CD14-positive monocyte (primary cell): Measurements from ENCODE around the gene DACT1. TPM values are rescaled to one million over a fixed set of nuclear protein-coding genes. Genes with fewer than 3 reads are reported as not detected.

Experiments used
- DNase-seq, 3 donors: peaks; one replicate each; pipeline ENCODE4 v3.0.0-alpha.2; 2011 to 2022
- H2AFZ ChIP-seq: 2 replicates; pipeline ENCODE4 v1.6.0; 2012; ENCODE audit warnings: mild to moderate bottlenecking, low read depth, low read length, inconsistent platforms; ENCODE audit not compliant: insufficient read depth, poor library complexity, severe bottlenecking
- H3K27ac ChIP-seq, 2 donors: 1 replicate in 1 of 2; 2 replicates in 1 of 2; pipeline ENCODE4 v1.5.1; 2012 to 2013; ENCODE audit warnings: low read length in 2 of 2, control low read depth in 1 of 2, inconsistent platforms in 1 of 2, low read depth in 1 of 2, mild to moderate bottlenecking in 1 of 2
- H3K27me3 ChIP-seq, 2 donors: one replicate each; pipeline versions ENCODE4 v1.6.0 to v1.6.1; 2011 to 2013; ENCODE audit warnings: low read length in 2 of 2; ENCODE audit not compliant: control insufficient read depth in 2 of 2, insufficient read depth in 2 of 2
- H3K36me3 ChIP-seq, 2 donors: replicated peaks in 1 of 2; 1 replicate in 1 of 2; 2 replicates in 1 of 2; pipeline versions ENCODE4 v1.5.1 to v1.6.1; 2012 to 2013; ENCODE audit warnings: low read length in 2 of 2, control low read depth in 1 of 2, inconsistent platforms in 1 of 2, mild to moderate bottlenecking in 1 of 2; ENCODE audit not compliant: insufficient read depth in 2 of 2, control insufficient read depth in 1 of 2
- H3K4me1 ChIP-seq, 2 donors: 1 replicate in 1 of 2; 2 replicates in 1 of 2; pipeline versions ENCODE4 v1.5.1 to v1.6.1; 2012 to 2013; ENCODE audit warnings: low read length in 2 of 2, control low read depth in 1 of 2, inconsistent platforms in 1 of 2, mild to moderate bottlenecking in 1 of 2, moderate library complexity in 1 of 2; ENCODE audit not compliant: insufficient read depth in 2 of 2, control insufficient read depth in 1 of 2
- H3K4me2 ChIP-seq: replicated peaks from 2 replicates; pipeline ENCODE3; 2012; ENCODE audit warnings: low read length, moderate library complexity, mild to moderate bottlenecking; ENCODE audit not compliant: poor library complexity, severe bottlenecking; ENCODE audit errors: extremely low read depth
- H3K4me3 ChIP-seq, 3 experiments: fragments of 200-600 bp in 1 of 3; sonication (generic) in 1 of 3; replicated peaks in 1 of 3; 1 replicate in 2 of 3; 2 replicates in 1 of 3; pipeline ENCODE4 v1.5.1; 2011 to 2013; ENCODE audit warnings: low read length in 3 of 3, mild to moderate bottlenecking in 3 of 3, control low read depth in 2 of 3, low read depth in 2 of 3, inconsistent platforms in 1 of 3, moderate library complexity in 1 of 3
- H3K79me2 ChIP-seq: 2 replicates; pipeline ENCODE4 v1.6.0; 2012; ENCODE audit warnings: mild to moderate bottlenecking, control low read depth, inconsistent platforms, low read length, moderate library complexity; ENCODE audit not compliant: insufficient read depth
- H3K9ac ChIP-seq: 2 replicates; pipeline ENCODE4 v1.6.0; 2017; ENCODE audit warnings: low read length, mild to moderate bottlenecking; ENCODE audit not compliant: insufficient read depth, poor library complexity, severe bottlenecking
- H3K9me3 ChIP-seq, 2 donors: replicated peaks in 1 of 2; 1 replicate in 1 of 2; 2 replicates in 1 of 2; pipeline versions ENCODE4 v1.5.1 to v1.6.1; 2012 to 2013; ENCODE audit warnings: low read length in 2 of 2, control low read depth in 1 of 2; ENCODE audit not compliant: control insufficient read depth in 1 of 2, insufficient read depth in 1 of 2
- H4K20me1 ChIP-seq: 2 replicates; pipeline ENCODE4 v1.6.0; 2012; ENCODE audit warnings: mild to moderate bottlenecking, low read length, control low read depth, moderate library complexity; ENCODE audit not compliant: insufficient read depth
- H3K27ac Mint-ChIP-seq, 7 donors: one replicate each; pipeline ENCODE4 v1.8.0; 2020; ENCODE audit warnings: mild to moderate bottlenecking in 7 of 7, mixed read lengths in 7 of 7, moderate library complexity in 6 of 7, inconsistent platforms in 2 of 7
- H3K27me3 Mint-ChIP-seq, 3 donors: one replicate each; pipeline ENCODE4 v1.8.0; 2021 to 2022; ENCODE audit warnings: low read depth in 3 of 3, mild to moderate bottlenecking in 3 of 3, mixed read lengths in 3 of 3, moderate library complexity in 3 of 3, inconsistent platforms in 1 of 3
- H3K36me3 Mint-ChIP-seq, 2 donors: one replicate each; pipeline ENCODE4 v1.8.0; 2020; ENCODE audit warnings: mixed read lengths in 2 of 2, inconsistent platforms in 1 of 2, mild to moderate bottlenecking in 1 of 2
- H3K4me1 Mint-ChIP-seq: one replicate; pipeline ENCODE4 v1.8.0; 2020; ENCODE audit warnings: mild to moderate bottlenecking, mixed read lengths
- H3K4me3 Mint-ChIP-seq, 2 donors: one replicate each; pipeline ENCODE4 v1.8.0; 2020; ENCODE audit warnings: mild to moderate bottlenecking in 2 of 2, mixed read lengths in 2 of 2, moderate library complexity in 1 of 2
- H3K9me3 Mint-ChIP-seq, 7 donors: one replicate each; pipeline ENCODE4 v1.8.0; 2020 to 2022; ENCODE audit warnings: mixed read lengths in 7 of 7, mild to moderate bottlenecking in 6 of 7, moderate library complexity in 6 of 7, inconsistent platforms in 2 of 7
- CTCF ChIP-seq: fragments of 200-600 bp; IDR thresholded peaks from one replicate; pipeline ENCODE4 v1.8.0; 2022; ENCODE audit warnings: antibody characterized with exemption, mild to moderate bottlenecking
- WGBS: methylation state at CpG from one replicate; pipeline ENCODE4 v1.1.5; 2013; ENCODE audit warnings: missing lambda C conversion rate; ENCODE audit not compliant: insufficient coverage; 5-methylcytosine and 5-hydroxymethylcytosine counted together
- intact Hi-C, 2 donors: fragments of 100-400 bp; cut with micrococcal nuclease; formaldehyde crosslinking; loops; one replicate each; pipeline versions ENCODE4 v1.15.0 to v1.15.1; 2023
- polyA plus RNA-seq, 3 donors: library from polyadenylated mRNA; depleted of rRNA in 1 of 3; unstranded in 2 of 3; stranded (reverse) in 1 of 3; fragments of 300-500 nt in 2 of 3; fragments of >200 nt in 1 of 3; fragmentation: Illumina TruSeq in 2 of 3; gene quantifications; 1 replicate in 2 of 3; 2 replicates in 1 of 3; pipeline ENCODE4 v1.2.3, GENCODE V29; 2012 to 2021

Gene DACT1
- polyA plus RNA-seq, 3 donors, result 0.09 TPM; not detected in 2

GRCh38 chr14:58645641-58646040, 7.9 kb downstream of the DACT1 start:
- Histone ChIP-seq H3K4me1 (no peaks in the 10 kb centered on the region), H2AFZ (no peak overlapping the region), H3K27ac (no peak overlapping the region), H3K36me3 (no peaks in the 10 kb centered on the region), H4K20me1 (no peaks in the 10 kb centered on the region), H3K9me3 (peaks cover 0 to 14% of the 10 kb centered on the region in 2 donors), H3K79me2 (no peaks in the 10 kb centered on the region), H3K9ac (no peak overlapping the region), H3K4me2 (no peak overlapping the region), H3K4me3 (no peak overlapping the region), H3K27me3 (no peaks in the 10 kb centered on the region)
- no peaks in the 10 kb centered on the region for H3K36me3 Mint-ChIP-seq
- intact Hi-C loops, result no loop called here
- DNase-seq, result no peak
- no peak overlapping the region for H3K27ac Mint-ChIP-seq
- H3K27me3 Mint-ChIP-seq, result peaks cover under 1 to 5% (median 3%) of the 10 kb centered on the region in 3 donors
- H3K4me1 Mint-ChIP-seq, result no peaks in the 10 kb centered on the region
- H3K9me3 Mint-ChIP-seq, result peaks cover 0 to 17% (median 13%) of the 10 kb centered on the region in 7 donors
- TF ChIP-seq CTCF, result no peak
- over 99% methylated on average over 20 of the region's 20 CpGs for WGBS
- no peak overlapping the region for H3K4me3 Mint-ChIP-seq

GRCh38 chr14:58646479-58646878, 8.7 kb downstream of the DACT1 start:
- H4K20me1 ChIP-seq, result no peaks in the 10 kb centered on the region
- Mint-ChIP-seq H3K27ac (no peak overlapping the region), H3K4me3 (no peak overlapping the region), H3K9me3 (peaks cover 0 to 17% (median 13%) of the 10 kb centered on the region in 7 donors), H3K36me3 (no peaks in the 10 kb centered on the region), H3K27me3 (peaks cover 0 to 5% (median 3%) of the 10 kb centered on the region in 3 donors), H3K4me1 (no peaks in the 10 kb centered on the region)
- H3K27ac ChIP-seq, result no peak overlapping the region
- H3K4me3 ChIP-seq, result no peak overlapping the region
- TF ChIP-seq CTCF, result no peak
- H2AFZ ChIP-seq, result no peak overlapping the region
- H3K27me3 ChIP-seq, result no peaks in the 10 kb centered on the region
- no peaks in the 10 kb centered on the region for H3K36me3 ChIP-seq
- H3K79me2 ChIP-seq, result no peaks in the 10 kb centered on the region
- peaks cover 0 to 14% of the 10 kb centered on the region in 2 donors for H3K9me3 ChIP-seq
- H3K4me1 ChIP-seq, result no peaks in the 10 kb centered on the region
- no peak overlapping the region for H3K9ac ChIP-seq
- WGBS, result 98% methylated on average over 32 of the region's 34 CpGs
- H3K4me2 ChIP-seq, result no peak overlapping the region
- intact Hi-C loops, result no loop called here
- DNase-seq, result no peak
